K562 (cell line): Measurements from ENCODE around the gene RAB26. TPM values are rescaled to one million over a fixed set of nuclear protein-coding genes. Genes with fewer than 3 reads are reported as not detected.

Experiments
- CREB1 ChIP-seq, 2 experiments: sonication (generic) in 1 of 2; formaldehyde crosslinking in 1 of 2; IDR thresholded peaks; 2 replicates each; pipeline versions ENCODE4 v1.6.1 to v1.8.0; 2012 to 2022; ENCODE audit warnings: inconsistent platforms in 1 of 2, mild to moderate bottlenecking in 1 of 2, missing genetic modification reagents in 1 of 2, moderate library complexity in 1 of 2
- HLTF ChIP-seq: fragments of 450-650 bp; IDR thresholded peaks from 2 replicates; pipeline ENCODE4 v1.6.1; 2016
- HNRNPUL1 ChIP-seq: fragments of 200-400 bp; formaldehyde crosslinking; IDR thresholded peaks from 2 replicates; pipeline ENCODE4 v1.6.1; 2017; ENCODE audit warnings: low read length
- MCM2 ChIP-seq: fragments of 450-650 bp; IDR thresholded peaks from 2 replicates; pipeline ENCODE4 v1.6.1; 2017; ENCODE audit warnings: low read depth, mild to moderate bottlenecking
- NBN ChIP-seq: fragments of 450-650 bp; IDR thresholded peaks from 2 replicates; pipeline ENCODE4 v1.6.1; 2016; ENCODE audit warnings: low read depth, mild to moderate bottlenecking
- NUFIP1 ChIP-seq: fragments of 450-650 bp; IDR thresholded peaks from 2 replicates; pipeline ENCODE4 v1.6.1; 2018; ENCODE audit not compliant: partially characterized antibody
- SIRT6 ChIP-seq: IDR thresholded peaks from one replicate; pipeline ENCODE4 v1.6.1; 2012; ENCODE audit warnings: low read depth, mild to moderate bottlenecking, control low read depth, inconsistent platforms, low read length, moderate library complexity
- TFAM ChIP-seq: fragments of 250-450 bp; sonication (Bioruptor Pico); conservative IDR thresholded peaks from 2 replicates; pipeline ENCODE4 v1.5.0; 2021; ENCODE audit warnings: mild to moderate bottlenecking, moderate library complexity
- ZBTB7A ChIP-seq: IDR thresholded peaks from 2 replicates; pipeline ENCODE4 v1.6.1; 2011; ENCODE audit warnings: low read depth, mild to moderate bottlenecking, low read length, moderate library complexity, borderline replicate concordance; ENCODE audit not compliant: control insufficient read depth
- ZNF644 ChIP-seq: fragments of 200-800 bp; sonication (Bioruptor generic); IDR thresholded peaks from 2 replicates; pipeline ENCODE4 v1.6.1; 2016; ENCODE audit warnings: low read depth, missing genetic modification characterization, missing compliant biosample characterization
- polyA plus RNA-seq, 8 experiments: library from polyadenylated mRNA; depleted of rRNA in 4 of 8; stranded (reverse) in 5 of 8; unstranded in 3 of 8; fragments of >200 nt; fragmentation: Nextera tagmentation in 2 of 8; fragmentation: Illumina TruSeq in 1 of 8; extraction: Ambion mirVana in 2 of 8; extraction: Trizol in 1 of 8; gene quantifications; 2 replicates each; pipeline versions ENCODE4 v1.2.1 to v1.2.3, GENCODE V29; 2011 to 2014; ENCODE audit warnings: inconsistent platforms in 1 of 8, missing spikeins in 1 of 8
- total RNA-seq, 7 experiments: library from RNA; depleted of rRNA in 6 of 7; stranded (reverse); fragments of >200 nt in 6 of 7; fragmentation: Illumina TruSeq in 2 of 7; extraction: Trizol in 2 of 7; gene quantifications; 2 replicates each; pipeline versions ENCODE4 v1.2.1 to v1.2.3, GENCODE V29; 2011 to 2021; ENCODE audit warnings: low replicate concordance in 1 of 7
- TF ChIP-seq, protein P1 (sequence below): fragments of 250-450 bp; sonication (Bioruptor Pico); IDR thresholded peaks from 2 replicates; pipeline ENCODE4 v1.5.0; 2021; ENCODE audit warnings: mild to moderate bottlenecking, moderate library complexity
- TF ChIP-seq, protein P2 (sequence below): IDR thresholded peaks from 3 replicates; pipeline ENCODE4 v1.6.1; 2011; ENCODE audit warnings: borderline replicate concordance, mild to moderate bottlenecking; ENCODE audit not compliant: insufficient read length, insufficient read depth
- TF ChIP-seq, protein P3 (sequence below): fragments of 450-650 bp; IDR thresholded peaks from 2 replicates; pipeline ENCODE4 v1.6.1; 2017; ENCODE audit warnings: mild to moderate bottlenecking, moderate library complexity
- TF ChIP-seq, protein P4 (sequence below): sonication (generic); formaldehyde crosslinking; IDR thresholded peaks from 2 replicates; pipeline ENCODE4 v1.8.1; 2023; ENCODE audit warnings: mild to moderate bottlenecking, missing genetic modification reagents, moderate library complexity
- TF ChIP-seq, protein P5 (sequence below): IDR thresholded peaks from 2 replicates; pipeline ENCODE4 v1.6.1; 2016; ENCODE audit warnings: missing genetic modification characterization, missing compliant biosample characterization
- TF ChIP-seq, protein P6 (sequence below), 2 experiments: fragments of 450-650 bp in 1 of 2; sonication (generic) in 1 of 2; formaldehyde crosslinking; conservative IDR thresholded peaks; 2 replicates each; pipeline versions ENCODE4 v1.4.0 to v1.8.1; 2020 to 2022; ENCODE audit warnings: mild to moderate bottlenecking in 1 of 2, missing genetic modification reagents in 1 of 2

RAB26 gene
- total and polyA plus RNA-seq, 9 of the 15 experiments (the other 6 are each of a cell fraction or from before 2014, with no cell fraction given) = 0.25 to 6.1 (median 2.1) TPM

DNA sequence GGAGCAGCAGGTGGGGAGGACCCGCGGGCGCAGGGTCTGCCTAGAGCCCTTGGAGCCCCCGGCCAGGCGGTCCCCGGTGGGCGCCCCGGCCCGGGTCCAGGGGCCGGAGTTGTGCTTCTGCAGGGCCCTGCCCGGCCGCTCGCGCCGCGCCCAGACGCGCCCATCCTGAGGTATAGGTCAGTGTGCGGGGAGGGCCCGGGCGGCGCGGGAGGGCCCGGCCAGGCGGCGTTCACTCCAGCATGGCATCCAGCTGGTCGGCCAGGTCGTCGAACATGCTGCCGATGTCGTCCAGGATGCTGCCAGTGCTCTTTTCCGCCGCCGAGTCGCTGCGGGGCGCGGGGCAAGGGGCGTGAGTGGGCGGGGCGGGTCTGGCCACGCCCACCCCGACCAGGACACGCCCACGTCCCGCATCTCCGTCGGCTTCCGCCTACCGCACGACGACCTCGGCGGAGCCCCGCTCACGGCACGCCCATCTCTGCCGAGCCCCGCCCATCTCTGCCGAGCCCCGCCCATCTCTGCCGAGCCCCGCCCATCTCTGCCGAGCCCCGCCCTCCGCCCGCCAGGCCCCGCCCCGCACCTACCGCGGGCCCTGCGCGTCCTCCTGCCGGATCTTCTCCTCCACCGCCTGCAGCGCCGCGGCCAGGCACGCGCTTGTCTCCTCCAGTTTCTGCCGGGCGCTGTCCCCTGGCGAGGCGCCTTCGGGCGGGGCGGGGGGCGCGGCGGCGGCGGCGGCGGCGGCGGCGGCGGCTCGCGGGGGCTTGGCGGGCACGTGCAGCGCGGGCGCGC is 30.1 kb downstream of the RAB26 start (continued):
- TF ChIP-seq, protein P1, sequence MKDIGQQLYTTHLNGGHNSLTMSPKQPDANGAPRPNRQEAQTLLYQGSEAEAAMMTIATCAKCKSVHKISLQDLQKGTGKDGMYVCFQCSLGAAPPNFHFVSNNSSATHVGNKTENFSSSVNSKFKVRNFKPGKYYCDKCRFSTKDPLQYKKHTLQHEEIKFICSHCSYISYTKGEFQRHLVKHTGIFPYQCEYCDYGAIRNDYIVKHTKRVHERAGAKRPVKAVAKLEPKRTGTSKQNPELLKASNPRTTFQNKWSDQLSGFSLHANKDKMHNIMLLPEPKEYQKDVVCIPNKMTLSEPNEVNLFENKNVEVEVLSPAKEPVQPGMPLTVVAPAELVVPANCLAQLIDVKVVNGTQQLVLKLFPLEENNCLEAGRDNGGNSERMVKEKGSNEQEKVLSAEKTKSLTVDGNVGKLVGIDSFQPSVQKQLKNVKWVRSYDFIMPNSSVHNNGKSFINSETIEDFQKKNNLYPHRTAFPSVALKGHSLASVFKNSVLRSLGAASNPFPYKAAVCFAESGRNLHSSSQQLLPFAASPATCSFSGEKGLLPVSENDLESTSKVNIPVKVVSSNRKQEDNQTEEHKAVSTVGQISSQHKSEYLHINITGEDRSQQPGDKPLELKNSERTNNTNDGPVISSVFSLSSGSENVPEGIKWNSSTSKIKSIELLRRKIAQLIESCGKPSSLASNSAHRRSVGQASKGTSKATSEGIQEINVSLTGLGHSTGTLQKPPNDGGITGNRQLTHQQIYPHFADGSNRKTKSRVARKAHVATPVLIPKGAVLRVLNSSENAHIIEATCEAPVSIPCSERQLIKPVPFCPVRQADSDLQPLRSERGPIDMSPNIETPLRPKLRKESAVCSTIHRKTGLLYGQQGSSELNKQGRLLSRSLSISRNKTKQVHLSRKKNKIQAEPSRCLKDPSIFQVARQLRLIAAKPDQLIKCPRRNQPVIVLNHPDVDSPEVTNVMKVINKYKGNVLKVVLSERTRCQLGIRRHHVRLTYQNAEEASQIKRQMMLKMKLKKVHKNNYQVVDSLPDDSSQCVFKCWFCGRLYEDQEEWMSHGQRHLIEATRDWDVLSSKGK (CRISPR knock-in tag) = no peak
- no peak for TF ChIP-seq MCM2
- TF ChIP-seq, protein P2, sequence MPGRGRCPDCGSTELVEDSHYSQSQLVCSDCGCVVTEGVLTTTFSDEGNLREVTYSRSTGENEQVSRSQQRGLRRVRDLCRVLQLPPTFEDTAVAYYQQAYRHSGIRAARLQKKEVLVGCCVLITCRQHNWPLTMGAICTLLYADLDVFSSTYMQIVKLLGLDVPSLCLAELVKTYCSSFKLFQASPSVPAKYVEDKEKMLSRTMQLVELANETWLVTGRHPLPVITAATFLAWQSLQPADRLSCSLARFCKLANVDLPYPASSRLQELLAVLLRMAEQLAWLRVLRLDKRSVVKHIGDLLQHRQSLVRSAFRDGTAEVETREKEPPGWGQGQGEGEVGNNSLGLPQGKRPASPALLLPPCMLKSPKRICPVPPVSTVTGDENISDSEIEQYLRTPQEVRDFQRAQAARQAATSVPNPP = no peak
- peak; percentile 56; the same call in 1 of the 2 replicates for TF ChIP-seq CREB1 (IDR thresholded peaks at IDR 0.05)
- TF ChIP-seq CREB1 (CRISPR knock-in tag; IDR thresholded peaks at IDR 0.05) = no peak
- no peak for TF ChIP-seq HLTF
- no peak for TF ChIP-seq ZNF644 (tag)
- TF ChIP-seq, protein P3, sequence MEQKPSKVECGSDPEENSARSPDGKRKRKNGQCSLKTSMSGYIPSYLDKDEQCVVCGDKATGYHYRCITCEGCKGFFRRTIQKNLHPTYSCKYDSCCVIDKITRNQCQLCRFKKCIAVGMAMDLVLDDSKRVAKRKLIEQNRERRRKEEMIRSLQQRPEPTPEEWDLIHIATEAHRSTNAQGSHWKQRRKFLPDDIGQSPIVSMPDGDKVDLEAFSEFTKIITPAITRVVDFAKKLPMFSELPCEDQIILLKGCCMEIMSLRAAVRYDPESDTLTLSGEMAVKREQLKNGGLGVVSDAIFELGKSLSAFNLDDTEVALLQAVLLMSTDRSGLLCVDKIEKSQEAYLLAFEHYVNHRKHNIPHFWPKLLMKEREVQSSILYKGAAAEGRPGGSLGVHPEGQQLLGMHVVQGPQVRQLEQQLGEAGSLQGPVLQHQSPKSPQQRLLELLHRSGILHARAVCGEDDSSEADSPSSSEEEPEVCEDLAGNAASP = no peak
- TF ChIP-seq, protein P4, sequence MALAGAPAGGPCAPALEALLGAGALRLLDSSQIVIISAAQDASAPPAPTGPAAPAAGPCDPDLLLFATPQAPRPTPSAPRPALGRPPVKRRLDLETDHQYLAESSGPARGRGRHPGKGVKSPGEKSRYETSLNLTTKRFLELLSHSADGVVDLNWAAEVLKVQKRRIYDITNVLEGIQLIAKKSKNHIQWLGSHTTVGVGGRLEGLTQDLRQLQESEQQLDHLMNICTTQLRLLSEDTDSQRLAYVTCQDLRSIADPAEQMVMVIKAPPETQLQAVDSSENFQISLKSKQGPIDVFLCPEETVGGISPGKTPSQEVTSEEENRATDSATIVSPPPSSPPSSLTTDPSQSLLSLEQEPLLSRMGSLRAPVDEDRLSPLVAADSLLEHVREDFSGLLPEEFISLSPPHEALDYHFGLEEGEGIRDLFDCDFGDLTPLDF = no peak
- TF ChIP-seq NBN = no peak
- no peak for TF ChIP-seq SIRT6
- TF ChIP-seq, protein P5, sequence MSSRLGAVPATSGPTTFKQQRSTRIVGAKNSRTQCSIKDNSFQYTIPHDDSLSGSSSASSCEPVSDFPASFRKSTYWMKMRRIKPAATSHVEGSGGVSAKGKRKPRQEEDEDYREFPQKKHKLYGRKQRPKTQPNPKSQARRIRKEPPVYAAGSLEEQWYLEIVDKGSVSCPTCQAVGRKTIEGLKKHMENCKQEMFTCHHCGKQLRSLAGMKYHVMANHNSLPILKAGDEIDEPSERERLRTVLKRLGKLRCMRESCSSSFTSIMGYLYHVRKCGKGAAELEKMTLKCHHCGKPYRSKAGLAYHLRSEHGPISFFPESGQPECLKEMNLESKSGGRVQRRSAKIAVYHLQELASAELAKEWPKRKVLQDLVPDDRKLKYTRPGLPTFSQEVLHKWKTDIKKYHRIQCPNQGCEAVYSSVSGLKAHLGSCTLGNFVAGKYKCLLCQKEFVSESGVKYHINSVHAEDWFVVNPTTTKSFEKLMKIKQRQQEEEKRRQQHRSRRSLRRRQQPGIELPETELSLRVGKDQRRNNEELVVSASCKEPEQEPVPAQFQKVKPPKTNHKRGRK (tag) = no peak
- TF ChIP-seq, protein P6, sequence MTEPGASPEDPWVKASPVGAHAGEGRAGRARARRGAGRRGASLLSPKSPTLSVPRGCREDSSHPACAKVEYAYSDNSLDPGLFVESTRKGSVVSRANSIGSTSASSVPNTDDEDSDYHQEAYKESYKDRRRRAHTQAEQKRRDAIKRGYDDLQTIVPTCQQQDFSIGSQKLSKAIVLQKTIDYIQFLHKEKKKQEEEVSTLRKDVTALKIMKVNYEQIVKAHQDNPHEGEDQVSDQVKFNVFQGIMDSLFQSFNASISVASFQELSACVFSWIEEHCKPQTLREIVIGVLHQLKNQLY (CRISPR knock-in tag; conservative IDR thresholded peaks at IDR 0.05) = 0 out of 4 replicates have a peak, but pooled peaks of 1 of the 2 experiments have one; percentile 54
- TF ChIP-seq HNRNPUL1 = no peak
- TF ChIP-seq NUFIP1 = no peak
- TF ChIP-seq TFAM = no peak
- TF ChIP-seq ZBTB7A = peak; percentile 36; the same call in 1 of the 2 replicates
